ENCODE results near the gene CHKA.

Gene CHKA

DNA sequence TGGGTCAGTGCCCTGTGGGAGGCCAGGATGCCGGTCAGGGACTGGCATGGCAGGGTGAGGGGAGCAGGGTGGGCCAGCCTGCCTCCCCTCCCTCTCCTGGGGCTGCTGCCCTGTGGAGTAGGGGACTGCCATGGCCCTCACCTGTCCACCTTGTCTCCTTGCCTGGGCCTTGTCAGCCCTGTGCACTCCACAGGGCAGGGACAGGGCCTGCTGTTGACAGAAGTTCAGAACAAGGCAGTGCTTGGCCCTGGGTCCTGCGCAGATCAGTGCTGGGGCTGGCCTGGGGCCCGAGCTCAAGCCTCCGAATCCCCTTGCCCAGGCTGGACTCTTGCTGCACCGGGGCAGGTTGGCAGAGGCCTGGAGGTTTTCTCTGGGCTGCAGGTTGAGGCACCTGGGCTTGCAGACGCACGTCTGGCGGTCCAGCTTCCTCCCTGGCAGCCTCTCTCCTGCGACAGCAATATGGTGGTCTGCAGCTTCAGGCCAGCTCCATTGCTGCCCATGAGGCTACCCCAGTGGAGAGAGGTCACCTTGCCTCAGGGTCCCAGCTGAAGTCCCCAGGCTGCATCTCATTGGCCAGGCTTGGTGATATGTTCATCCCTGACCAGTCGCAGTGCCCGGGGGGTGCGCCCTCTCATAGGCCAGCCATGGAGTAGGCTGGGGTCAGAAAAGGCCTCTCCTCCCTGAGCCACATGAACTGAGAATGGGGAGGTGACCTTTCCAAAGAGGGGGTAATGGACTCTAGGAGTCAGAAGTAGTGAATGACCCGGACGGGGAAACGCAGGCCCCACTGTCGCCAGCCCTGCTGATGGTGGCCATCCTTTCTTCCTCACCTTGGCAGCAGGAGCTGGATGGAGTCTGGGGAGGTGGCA, 21.5 kb upstream of the CHKA start:
- DNase-seq: no peak

- peak; percentile 41 for DNase-seq
Measured at GRCh38 chr11:68142028-68142412, 20.8 kb upstream of the CHKA start.

DNA sequence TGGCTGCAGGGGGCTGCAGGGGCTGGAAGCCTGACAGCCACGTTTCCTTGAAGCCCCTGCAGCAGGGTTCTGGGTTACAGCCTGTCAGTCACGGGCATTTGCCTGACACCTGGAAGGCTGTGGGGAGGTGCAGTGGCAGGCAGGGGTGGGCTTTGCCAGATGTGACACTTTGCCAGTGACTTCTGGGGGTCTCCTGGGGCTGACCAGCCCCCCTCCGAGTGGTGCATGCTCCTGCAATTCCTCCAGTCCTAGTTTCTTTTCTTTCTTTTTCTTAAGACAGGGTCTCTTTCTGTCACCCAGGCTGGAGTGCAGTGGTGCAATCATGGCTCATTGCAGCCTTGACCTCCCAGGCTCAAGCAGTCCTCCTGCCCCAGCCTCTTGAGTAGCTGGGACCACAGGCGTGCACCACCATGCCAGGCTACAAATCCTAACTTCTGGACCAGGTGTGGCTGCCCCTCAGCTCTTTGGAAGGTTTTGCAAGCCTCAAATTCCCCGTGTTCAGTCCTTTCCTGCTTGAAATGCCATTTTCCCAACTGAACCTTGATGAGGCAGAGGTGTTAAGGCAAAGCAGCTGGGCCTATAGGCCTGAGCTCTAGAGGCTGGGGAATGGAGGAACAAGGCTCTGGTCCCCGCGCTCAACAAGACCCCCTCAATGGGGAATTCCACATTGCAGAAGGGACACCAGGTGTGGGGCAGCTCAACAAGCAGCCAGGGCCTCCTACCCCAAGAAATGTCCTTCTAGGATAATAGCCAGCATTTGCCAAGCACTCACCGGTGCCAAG, 20.2 kb upstream of the CHKA start:
- no peak for DNase-seq

- DNase-seq: no peak
Measured at GRCh38 chr11:68140496-68141245, 19.5 kb upstream of the CHKA start.

GRCh38 chr11:68138237-68138636, 17.0 kb upstream of the CHKA start:
- DNase-seq: no peak

DNA sequence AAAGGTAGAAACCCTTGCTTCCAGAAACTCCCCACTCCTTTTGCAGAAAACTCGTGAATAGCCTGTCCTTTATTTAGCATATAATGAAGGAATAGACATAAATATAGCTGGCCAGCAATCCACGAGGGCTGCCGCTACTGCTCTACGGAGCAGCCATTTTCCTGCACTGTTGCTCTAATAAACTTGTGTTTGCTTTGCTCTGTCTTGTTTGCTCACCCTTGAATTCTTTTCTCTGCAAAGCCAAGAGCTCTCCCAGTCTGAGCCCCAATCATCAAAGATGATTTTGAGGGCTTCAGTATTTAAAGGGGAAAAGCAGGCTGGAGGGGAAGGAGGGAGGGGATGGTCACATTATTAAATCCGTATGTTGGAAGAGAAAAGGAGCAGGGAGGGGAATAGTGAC, 16.6 kb upstream of the CHKA start:
- DNase-seq: no peak

DNA sequence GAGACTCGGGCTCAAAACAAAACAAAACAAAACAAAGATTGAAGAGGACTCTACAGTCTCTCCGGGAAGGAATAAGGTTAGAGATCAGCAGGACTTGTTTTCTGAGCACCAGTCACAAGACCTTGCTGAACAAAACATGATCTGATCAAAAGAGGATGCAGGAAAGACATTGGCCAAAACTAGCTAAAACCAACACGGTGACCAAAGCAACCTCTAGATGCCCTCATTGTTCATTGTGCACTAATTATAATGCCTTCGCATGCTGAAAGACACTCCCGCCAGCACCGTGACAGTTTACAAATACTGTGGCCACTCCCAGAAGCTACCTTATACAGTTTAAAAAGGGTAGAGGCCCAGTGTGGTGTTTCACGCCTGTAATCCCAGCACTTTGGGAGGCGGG, 15.7 kb upstream of the CHKA start:
- DNase-seq: no peak

DNA sequence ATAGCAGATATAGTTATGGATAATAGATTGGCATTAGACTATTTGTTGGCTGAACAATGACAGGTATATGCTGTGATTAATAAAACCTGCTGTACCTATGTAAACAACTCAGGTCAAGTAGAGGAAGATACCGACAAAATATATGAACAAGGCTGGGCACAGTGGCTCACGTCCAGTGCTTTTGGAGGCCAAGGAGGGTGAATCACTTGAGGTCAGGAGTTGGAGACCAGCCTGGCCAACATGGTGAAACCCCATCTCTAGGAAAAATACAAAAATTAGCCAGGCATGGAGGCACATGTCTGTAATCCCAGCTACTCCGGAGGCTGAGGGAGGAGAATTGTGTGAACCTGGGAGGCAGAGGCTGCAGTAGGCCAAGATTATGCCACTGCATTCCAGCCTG, 14.0 kb upstream of the CHKA start:
- DNase-seq: no peak

DNA sequence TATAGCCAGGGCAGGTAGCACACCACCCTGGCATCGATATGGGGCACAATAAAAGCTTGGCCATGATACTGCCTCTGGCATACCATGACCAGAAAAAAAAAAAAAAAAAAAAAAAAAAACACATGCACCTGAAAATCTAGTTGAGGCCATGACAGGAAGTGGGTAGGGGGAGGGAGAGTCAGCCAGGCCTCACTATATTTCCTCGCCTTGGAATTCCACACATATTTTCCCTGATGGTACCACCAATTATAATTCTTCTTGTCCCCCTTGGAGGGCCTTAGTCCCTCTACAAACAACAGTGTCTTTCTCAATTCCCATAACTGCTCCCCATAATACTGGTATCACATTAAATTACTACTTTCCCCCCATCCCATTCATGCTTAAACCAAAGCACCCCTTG, 12.6 kb upstream of the CHKA start:
- no peak for DNase-seq

DNA sequence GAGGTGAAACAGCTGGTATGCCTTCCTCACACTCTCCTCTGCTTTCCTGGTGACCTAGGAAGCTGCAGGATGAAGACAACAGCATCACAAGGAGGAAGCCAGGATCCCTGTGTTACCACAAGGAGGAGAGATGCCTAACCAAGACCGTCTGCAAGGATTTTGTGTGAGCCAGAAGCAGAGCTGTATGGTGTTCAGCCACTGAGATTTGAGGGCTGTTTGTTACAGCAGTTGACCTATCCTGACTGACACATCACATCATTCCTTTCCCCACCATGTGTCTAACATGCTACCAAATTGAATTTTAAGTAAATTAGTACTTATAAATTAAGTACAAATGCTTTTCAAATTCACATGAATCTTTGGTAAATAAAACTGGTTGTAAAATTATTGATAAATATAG, 8.9 kb upstream of the CHKA start:
- no peak for DNase-seq

GRCh38 chr11:68128682-68129327, 7.6 kb upstream of the CHKA start:
- DNase-seq: no peak

- no peak for DNase-seq
Measured at GRCh38 chr11:68127714-68128681, 6.8 kb upstream of the CHKA start.

DNA sequence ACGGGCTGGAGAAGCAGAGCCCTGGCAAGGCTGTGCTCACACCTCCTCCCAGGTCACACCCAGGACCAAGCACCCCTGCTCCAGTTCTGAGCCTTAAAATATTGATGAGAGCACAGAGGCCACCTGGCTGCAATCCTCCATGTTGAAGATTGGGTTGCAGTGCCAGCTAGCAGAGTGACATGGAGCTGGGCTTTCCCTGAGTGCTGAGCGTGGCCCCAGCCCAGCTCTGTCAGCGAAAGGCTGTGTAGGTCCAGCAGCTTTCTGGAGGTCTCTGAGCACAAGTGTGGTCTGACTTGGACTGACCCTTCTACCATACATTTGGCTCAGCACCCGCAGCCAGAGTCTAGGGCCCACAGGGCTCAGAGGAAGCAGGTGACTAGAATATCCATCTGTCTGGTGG, 4.0 kb upstream of the CHKA start:
- DNase-seq: no peak

GRCh38 chr11:68122936-68123539, 1.9 kb upstream of the CHKA start:
- no peak for DNase-seq

DNA sequence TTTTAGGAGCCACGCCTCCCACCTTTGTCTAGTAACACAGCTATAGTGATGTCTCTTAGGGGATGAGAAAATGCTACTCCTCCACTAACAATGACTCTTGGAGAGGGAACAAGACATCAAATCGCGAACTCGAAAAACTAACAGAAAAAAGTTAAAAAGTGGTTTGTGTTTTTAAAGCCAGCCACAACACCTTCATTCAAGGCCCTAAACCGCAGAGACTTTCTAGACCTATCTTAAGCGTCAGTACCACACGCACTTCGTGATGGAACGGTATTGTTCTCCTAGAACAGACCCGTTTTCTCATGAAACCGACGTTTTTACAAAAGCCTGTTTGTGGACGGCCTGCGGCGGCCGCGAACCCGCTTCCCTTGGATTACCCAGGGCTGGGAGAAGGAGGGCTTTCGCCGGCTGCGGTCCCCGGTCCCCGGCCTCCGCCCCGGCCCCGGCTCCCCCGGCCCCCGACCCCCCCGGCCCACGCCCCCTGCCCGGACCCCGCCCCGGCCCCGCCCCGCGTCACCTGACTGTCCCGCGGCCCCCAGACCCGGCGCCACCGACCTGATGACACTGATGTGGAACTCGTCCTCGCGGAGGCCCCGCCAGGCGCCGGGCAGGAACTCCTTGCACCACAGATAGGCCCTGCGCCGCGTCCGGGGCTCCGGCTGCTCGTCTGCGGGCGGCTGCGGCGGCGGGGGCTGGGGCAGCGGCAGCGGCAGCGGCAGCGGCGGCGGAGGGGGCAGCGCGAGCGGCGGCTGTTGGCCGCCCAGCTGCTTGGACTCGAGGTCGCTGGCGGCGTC, 718 bp downstream of the CHKA start:
- peak; percentile 35 for DNase-seq

GRCh38 chr11:68118706-68119448, 2.3 kb downstream of the CHKA start:
- no peak for DNase-seq

GRCh38 chr11:68117853-68118470, 3.2 kb downstream of the CHKA start:
- no peak for DNase-seq

DNA sequence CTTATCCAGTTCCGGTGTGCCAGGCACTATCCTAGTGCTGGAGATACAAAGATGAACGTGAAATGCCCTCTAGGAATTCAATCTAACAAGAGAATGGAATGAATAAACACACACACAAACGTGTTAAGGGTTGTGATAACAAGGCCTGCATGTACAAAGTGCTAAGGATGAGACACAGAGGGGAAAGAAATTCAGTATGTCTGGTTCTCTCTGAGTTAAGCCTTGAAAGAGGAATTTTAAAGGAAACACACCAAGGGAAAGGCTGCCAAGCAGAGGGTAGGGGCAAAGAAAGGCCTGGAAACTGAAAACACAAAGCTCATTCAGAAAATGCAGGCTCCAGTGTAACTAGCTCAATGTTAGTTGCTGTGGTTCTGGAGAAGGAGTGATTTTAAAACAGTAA, 4.2 kb downstream of the CHKA start:
- DNase-seq: no peak

GRCh38 chr11:68116126-68116525, 5.1 kb downstream of the CHKA start:
- DNase-seq: no peak
